Hematopoietic multipotent progenitor cell treated with erythropoietin and hydrocortisone succinate and interleukin-3 and kit ligand, for 4 days (in vitro differentiated cells): ENCODE data around the gene PLK4.
"Not testable (repeated sequence)": the region's sequence is repeated elsewhere in the genome, so short reads cannot be mapped to it uniquely, and the experiment has no call there.

Experiments used
- DNase-seq: peaks from one replicate; pipeline ENCODE4 v3.0.0-alpha.2; 2015

Gene PLK4

DNA sequence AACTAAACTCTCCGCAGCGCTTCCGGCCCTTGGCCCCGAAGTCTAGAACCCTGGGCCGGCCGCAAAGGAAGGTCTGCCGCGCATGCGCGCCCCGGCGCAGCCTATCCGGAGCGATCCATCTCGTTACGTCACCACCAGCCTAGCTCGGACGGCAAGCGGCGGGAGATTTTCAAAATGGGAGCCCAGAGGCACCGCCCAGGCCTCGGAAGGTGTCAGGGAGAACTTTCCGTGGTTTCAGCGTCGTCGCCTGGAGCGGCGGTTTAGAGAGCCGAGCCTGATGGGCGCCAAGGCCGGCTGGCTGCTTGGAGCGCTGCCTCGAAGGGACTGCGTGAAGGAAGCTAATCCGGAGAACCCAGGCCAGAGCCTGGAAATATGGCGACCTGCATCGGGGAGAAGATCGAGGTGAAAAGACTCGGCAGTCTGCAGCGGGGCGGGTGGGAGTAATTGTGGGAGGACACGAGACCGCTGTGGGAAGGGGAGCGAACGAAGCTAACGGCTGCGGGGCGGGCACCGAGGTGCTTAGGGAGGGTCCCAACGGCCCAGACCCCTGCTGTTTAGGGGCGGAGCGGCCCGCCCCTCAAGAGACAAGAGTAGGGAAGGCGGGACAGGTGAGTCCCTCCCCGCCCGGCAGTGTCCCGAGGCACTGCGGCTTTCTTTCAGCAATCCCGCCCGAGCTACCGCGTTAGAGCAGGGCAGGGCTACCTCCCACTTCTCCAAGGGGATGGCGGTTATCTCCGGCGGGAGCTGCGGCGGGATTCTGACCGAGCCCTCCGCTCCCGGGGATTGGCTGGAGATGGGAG, at the start of gene PLK4:
Gene PLK4, plus strand, starts transcription at position 131 of the 800 bp plus-strand sequence. Its CDS starts 242 bp downstream, at position 373.
- DNase-seq, result peak; percentile 99

DNA sequence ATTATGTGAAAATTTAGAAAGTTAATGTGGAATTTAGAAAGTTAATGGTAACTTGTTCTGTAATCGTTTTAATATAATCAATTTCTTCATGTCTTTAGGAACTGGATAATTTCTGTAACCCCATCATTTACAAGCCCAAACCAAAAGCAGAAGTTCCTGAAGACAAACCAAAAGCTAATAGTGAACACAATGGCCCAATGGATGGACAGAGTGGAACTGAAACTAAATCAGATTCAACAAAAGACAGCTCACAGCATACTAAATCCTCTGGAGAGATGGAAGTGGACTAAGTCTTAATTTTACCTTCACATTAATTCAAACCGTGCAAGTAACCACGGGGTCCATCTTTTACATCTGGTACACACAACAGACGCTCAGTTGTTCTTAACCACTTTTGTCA, 48.1 kb upstream of the PLK4 start:
- DNase-seq, result no peak

DNA sequence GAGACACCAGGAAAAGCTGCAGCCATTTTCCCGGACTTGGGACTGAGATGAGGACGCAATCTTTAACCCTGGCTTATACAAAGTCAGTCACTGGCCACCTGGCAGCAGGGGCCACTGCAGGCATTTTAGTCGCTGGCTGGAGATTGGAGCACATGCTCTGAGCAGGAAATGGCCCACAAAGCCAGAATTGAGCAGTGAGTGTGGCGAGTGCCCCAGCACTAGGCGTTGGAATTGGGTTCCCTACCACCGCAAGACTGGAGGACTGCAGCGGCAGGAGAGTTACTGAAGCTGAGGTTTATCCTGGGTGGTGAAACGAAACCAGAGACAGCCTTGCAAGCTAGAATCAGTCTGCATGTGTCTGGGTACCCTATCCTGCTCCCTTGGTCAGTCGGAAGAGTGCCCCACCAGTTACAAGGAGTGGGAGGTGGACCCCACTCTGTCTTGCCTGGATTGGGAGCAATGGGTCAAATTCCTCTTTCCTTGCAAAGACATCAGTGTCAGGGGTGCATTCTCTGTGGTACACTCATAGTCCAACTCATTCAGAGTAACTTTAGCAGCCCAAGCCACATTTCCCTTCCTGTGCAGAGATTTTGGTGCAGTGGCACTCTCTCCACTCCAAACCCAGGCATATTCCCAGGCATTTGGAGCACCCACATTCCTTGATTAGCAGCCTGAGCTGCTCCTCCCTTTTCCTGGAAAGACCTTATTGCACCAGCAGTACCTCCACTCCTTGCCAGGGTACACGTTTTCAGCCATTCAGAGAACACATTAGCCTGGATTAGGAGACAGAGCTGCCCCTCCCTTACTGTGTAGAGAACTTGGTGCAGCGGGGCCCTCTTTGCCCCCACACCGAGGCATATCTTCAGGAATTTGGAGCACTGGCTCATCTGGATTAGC, 36.7 kb upstream of the PLK4 start:
- DNase-seq, result no peak

DNA sequence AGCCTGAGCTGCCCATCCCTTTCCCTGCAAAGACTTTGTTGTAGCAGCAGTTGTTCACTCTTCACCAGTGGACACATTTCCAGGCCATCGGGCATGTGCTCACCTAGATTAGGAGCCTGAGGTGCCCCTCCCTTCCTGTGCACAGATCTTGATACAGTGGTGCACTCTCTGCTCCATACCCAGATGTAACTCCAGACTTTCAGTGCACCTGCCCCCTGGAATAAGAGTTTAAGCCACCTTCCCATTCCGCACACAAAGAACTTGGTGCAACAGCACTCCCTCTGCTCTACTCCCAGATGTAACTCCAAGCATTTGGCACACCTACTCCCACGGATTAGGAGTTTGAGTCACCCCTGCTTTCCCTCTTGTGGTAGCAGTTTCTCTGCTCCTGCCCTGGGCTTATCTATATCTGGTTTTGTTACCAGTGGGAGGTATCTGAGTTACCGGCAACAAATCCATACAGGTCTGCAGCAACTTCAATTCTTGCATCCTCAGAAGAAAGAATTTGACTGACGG, 36.0 kb upstream of the PLK4 start:
- peak; percentile 68 for DNase-seq

DNA sequence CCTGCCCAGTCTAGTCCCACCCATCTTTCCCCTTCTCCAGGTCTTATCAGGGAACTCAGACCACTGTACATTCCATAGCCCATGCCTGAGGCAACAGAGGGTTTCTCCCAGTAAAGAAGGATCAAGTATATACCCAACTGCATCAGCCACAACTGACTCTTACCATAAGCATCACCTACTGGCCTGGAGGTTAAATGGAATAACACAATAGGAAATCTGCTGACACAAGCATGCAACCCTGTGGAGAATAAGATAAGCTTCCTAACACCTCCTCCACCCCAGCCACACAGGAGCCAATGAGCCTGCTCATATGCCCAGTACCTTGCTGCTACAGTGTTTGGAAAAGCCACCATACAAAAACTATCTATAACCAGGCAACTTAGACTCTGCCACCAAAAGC, 34.6 kb upstream of the PLK4 start:
- peak; percentile 57 for DNase-seq

GRCh38 chr4:127846765-127847164, 33.9 kb upstream of the PLK4 start:
- no peak for DNase-seq

- no peak for DNase-seq
These were observed 31.0 kb upstream of the PLK4 start for GRCh38 chr4:127849505-127850234.

GRCh38 chr4:127852661-127853060, 28.0 kb upstream of the PLK4 start:
- no peak for DNase-seq

DNA sequence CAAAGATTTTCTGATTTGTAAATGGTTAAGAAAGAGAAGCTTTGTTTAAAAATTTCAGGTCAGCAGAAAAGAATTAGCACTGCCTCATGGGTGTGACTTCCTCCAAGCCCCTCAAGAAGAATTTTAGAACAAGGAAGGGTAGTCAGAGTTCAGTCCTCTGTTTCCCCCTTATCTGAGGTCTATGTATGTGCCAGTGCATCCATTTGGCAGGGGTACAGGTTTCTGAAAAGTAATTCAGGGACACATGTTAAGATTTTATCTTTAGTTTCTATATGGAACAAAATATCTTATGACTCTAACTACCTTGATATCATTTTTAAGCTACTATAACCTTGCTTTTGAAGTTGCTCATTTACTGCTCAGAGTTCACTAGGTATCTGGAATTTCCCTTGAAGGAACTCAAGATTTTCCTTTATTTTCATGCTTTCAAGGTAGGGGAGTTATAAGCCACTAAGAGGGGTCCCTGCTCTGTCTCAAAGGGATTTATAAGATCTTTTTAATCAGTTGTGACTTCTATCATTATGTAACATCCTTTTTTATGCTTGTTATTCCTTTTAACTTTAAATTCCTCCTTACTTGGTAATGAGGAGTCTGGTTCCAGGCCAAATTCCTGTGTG, 24.4 kb upstream of the PLK4 start:
- no peak for DNase-seq

- DNase-seq, result no peak
These were observed 23.8 kb upstream of the PLK4 start for GRCh38 chr4:127856813-127857447.

DNA sequence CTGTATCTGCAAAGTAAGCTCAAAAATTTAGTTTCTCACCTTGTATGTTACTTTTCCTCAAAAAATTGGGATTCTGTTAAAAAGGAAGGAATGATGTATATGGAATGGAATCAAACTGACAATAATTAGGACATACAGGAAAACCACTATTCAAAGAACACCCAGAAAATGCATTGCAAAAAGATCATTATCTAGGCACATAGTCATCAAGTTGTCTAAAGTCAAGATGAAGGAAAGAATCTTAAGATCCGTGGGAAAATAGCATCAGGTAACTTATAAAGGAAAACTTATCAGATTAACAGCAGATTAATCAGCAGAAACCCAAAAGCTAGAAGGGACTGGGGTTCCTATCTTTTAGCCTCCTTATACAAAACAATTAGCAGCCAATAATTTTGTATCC, 23.1 kb upstream of the PLK4 start:
- no peak for DNase-seq

GRCh38 chr4:127868196-127868595, 12.5 kb upstream of the PLK4 start:
- DNase-seq, result no peak

GRCh38 chr4:127870281-127870680, 10.4 kb upstream of the PLK4 start:
- no peak for DNase-seq

GRCh38 chr4:127870688-127871087, 10.0 kb upstream of the PLK4 start:
- DNase-seq, result no peak

GRCh38 chr4:127875791-127876190, 4.9 kb upstream of the PLK4 start:
- no peak for DNase-seq

- no peak for DNase-seq
These were observed 821 bp downstream of the PLK4 start for GRCh38 chr4:127881563-127881864.

- DNase-seq, result no peak
These were observed 7.9 kb downstream of the PLK4 start for GRCh38 chr4:127888559-127888958.

GRCh38 chr4:127889903-127890302, 9.2 kb downstream of the PLK4 start:
- no peak for DNase-seq

GRCh38 chr4:127896069-127896468, 15.4 kb downstream of the PLK4 start:
- no peak for DNase-seq

GRCh38 chr4:127896528-127896927, 15.8 kb downstream of the PLK4 start:
- no peak for DNase-seq

DNA sequence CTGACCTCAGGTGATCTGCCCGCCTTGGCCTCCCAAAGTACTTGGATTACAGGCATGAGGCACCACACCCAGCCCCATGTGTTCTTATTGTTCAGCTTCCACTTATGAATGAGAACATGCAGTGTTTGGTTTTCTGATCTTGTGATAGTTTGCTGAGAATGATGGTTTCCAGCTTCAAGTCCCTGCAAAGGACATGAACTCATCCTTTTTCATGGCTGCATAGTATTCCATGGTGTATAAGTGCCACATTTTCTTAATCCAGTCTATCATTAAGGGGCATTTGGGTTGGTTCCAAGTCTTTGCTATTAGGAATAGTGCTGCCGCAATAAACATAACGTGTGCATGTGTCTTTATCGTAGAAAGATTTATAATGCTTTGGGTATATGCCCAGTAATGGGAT, 19.0 kb downstream of the PLK4 start:
- not testable (repeated sequence) for DNase-seq

GRCh38 chr4:127905029-127905428, 24.3 kb downstream of the PLK4 start:
- peak; percentile 7 for DNase-seq
